Epithelial cell of prostate (primary cell): ENCODE data around the gene CMAS.
A peak's percentile ranks its signal among the peaks of the same experiment; 100 is the strongest.

Source experiments
- DNase-seq: peaks from one replicate; pipeline ENCODE4 v3.0.0-alpha.2; 2011; ENCODE audit warnings: low read depth, low spot score
- H3K27ac ChIP-seq: fragments of 450-650 bp; 2 replicates; pipeline ENCODE4 v1.5.1; 2017; ENCODE audit warnings: mild to moderate bottlenecking

CMAS gene

DNA sequence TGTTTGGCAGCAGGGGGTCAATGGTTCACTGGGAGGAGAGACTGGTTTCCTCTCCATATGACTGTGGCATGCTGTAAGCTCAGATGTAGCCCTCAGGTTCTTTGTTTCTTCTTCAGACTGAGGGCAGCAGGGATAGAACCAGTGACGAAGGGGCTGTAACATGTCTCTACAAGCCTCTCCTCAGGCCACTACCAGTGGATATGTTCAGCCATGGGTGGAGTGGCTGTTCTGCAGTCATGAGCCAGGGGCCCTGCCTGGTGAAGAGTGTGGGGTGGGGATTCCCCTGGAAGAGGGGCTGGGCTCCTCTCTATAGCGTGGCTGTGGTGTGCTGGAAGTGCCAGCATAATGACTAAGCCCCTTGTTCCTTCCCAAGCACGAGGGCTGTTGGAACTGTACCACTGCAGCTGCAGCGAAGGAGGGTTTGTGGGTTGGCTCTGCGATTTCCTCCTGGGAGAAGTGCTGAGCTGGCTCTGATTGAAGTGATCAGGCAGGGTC, 55.8 kb downstream of the CMAS start:
- peak overlapping the region; percentile 62 for H3K27ac ChIP-seq
- peak; percentile 92 for DNase-seq

DNA sequence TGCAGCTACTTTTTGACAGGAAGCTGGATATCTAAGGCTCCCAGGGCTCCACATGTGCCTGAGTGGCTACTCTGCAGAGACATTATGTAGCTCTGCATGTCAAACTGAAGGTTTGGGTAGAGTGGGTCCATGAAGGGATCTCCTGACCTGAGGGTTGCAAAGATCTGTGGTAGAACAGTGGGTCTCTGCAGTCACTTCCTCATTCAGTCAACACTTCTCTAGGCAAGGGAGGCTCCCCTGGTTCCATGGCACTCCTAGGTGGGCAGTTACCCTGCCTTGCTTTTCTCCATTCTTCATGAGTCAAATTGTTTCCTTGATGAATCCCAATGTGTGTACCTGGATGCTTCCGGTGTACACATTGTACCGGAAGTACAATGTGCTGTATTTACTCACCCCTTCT, 57.4 kb downstream of the CMAS start:
- no peak for DNase-seq
- H3K27ac ChIP-seq: no peak overlapping the region

DNA sequence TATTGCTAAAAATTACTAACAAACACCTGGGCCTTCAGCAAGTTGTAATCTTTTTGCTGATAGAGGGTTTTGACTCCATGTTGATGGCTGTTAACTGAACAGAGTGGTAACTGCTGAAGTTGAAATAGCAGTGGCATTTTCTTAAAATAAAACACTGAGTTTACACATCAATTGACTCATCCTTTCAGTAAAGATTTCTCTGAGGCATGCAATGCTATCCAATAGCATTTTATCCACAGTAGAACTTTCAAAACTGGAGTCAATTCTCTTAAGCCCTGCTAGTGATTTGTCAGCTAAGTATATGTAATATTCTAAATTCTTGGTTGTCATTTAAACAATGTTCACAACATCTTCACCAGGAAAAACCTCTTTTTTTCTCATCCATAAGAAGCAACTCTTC, 59.5 kb downstream of the CMAS start:
- H3K27ac ChIP-seq: no peak overlapping the region
- DNase-seq: no peak

DNA sequence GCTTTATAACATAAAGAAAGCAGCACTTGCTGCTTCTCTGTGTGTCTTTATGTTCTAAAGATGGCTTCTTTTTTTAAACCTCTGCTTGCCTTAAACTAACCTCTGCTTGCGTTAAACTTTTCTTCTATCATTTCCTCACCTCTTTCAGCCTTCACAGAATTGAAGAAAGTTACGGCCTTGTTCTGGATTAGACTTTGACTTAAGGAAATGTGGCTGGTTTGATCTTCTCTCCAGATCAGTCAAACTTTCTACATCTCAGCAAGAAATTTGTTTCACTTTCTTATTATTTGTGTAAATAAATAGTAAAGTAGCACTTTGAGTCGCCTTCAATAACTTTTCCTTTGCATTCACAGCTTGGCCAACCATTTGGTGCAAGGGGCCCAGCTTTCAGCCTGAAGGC, 64.2 kb downstream of the CMAS start:
- no peak overlapping the region for H3K27ac ChIP-seq
- DNase-seq: no peak
